CD4-positive, alpha-beta T cell treated with Interferon gamma for 1 hour (primary cell): ENCODE data around the gene UTP11.

Source experiments
- DNase-seq: peaks from one replicate; pipeline ENCODE4 v3.0.0-alpha.2; 2020

Gene UTP11

GRCh38 chr1:38073534-38074301, 61.2 kb downstream of the UTP11 start:
- no peak for DNase-seq

GRCh38 chr1:38074302-38074677, 61.8 kb downstream of the UTP11 start:
- no peak for DNase-seq
